Uterus (tissue), 4 donors: ENCODE data around the gene PGBD5. TPM values are rescaled to one million over a fixed set of nuclear protein-coding genes. Genes with fewer than 3 reads are reported as not detected.

Experiments
- DNase-seq, 2 donors: peaks; one replicate each; pipeline ENCODE4 v3.0.0-alpha.2; 2019 to 2020
- H3K27ac ChIP-seq, 2 donors: fragments of 200-600 bp; sonication (generic); 1 replicate in 1 of 2; 2 replicates in 1 of 2; pipeline ENCODE4 v1.5.1; 2016 to 2018
- H3K27me3 ChIP-seq, 2 donors: fragments of 200-600 bp; sonication (generic); one replicate each; pipeline ENCODE4 v1.5.1; 2018 to 2019; ENCODE audit warnings: control low read depth in 1 of 2
- H3K36me3 ChIP-seq, 2 donors: fragments of 200-600 bp; sonication (generic); one replicate each; pipeline ENCODE4 v1.5.1; 2019; ENCODE audit warnings: control low read depth in 1 of 2
- H3K4me1 ChIP-seq, 2 donors: fragments of 200-600 bp; sonication (generic); one replicate each; pipeline ENCODE4 v1.5.1; 2018 to 2019; ENCODE audit warnings: control low read depth in 1 of 2
- H3K4me3 ChIP-seq, 2 donors: fragments of 200-600 bp; sonication (generic); 1 replicate in 1 of 2; 2 replicates in 1 of 2; pipeline ENCODE4 v1.5.1; 2018 to 2019; ENCODE audit warnings: mild to moderate bottlenecking in 1 of 2
- H3K9me3 ChIP-seq, 2 donors: fragments of 200-600 bp; sonication (generic); one replicate each; pipeline ENCODE4 v1.5.1; 2019; ENCODE audit warnings: control low read depth in 1 of 2
- POLR2A ChIP-seq, 2 donors: fragments of 450-650 bp; IDR thresholded peaks; one replicate each; pipeline ENCODE4 v1.6.1; 2016; ENCODE audit warnings: antibody characterized with exemption in 2 of 2, mild to moderate bottlenecking in 1 of 2, moderate library complexity in 1 of 2
- intact Hi-C: fragments of 100-400 bp; cut with DNase I; formaldehyde crosslinking; loops from one replicate; pipeline ENCODE4 v1.15.1; 2023; ENCODE audit warnings: low total_unique reads
- total RNA-seq, 4 donors: library from RNA; depleted of rRNA in 3 of 4; stranded (reverse); fragments of >200 nt in 3 of 4; gene quantifications; one replicate each; pipeline versions ENCODE4 v1.1.0 to v1.2.4, GENCODE V29; 2014 to 2023
- TF ChIP-seq, protein P1 (sequence below), 4 experiments: fragments of 200-600 bp in 2 of 4; fragments of 450-650 bp in 2 of 4; sonication (generic) in 2 of 4; IDR thresholded peaks; one replicate each; pipeline ENCODE4 v1.5.1; 2016 to 2019; ENCODE audit warnings: antibody characterized with exemption in 4 of 4, mild to moderate bottlenecking in 2 of 4, moderate library complexity in 1 of 4
- donor health status: DM: yes; HTN: yes; CAD: no.

Gene PGBD5
- total RNA-seq, 4 donors from 2014 or later = under 0.01 to 0.69 (median 0.11) TPM

DNA sequence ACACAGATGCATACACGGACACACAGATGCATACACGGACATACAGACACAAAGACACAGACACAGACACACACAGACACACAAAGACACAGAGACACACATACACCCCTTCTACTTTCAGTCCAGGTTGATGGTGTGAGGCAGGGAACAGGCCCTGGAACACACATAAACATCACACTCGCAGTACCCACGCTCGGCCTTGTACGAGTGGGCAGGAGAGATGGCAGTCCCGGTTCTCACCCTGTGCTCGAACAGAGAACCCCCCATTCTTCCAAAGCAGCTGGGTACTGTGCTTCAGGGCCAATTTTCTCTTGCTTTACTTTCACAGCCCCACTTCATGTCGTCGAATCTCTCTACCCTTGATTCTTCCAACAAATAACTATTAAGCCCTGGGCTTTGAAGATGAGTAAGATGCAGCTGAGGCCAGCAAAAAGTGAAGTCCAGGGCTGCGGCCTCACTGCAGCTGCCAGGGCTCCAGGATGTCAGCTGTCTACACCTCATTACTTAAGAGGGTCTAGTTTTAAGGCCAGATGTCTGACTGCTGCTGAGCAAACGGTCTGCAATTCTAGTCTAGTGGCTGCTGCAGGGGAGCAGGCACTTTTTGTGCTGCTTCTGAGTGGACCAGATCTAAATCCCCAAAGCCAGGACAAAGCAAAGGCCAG, 90.1 kb downstream of the PGBD5 start:
- Histone ChIP-seq H3K27me3 (no peaks in the 10 kb centered on the region), H3K36me3 (no peaks in the 10 kb centered on the region), H3K4me3 (no peak overlapping the region), H3K27ac (no peak overlapping the region), H3K4me1 (no peaks in the 10 kb centered on the region), H3K9me3 (no peaks in the 10 kb centered on the region)
- DNase-seq = no peak
- no peak for TF ChIP-seq POLR2A (IDR thresholded peaks at IDR 0.05)
- TF ChIP-seq, protein P1, sequence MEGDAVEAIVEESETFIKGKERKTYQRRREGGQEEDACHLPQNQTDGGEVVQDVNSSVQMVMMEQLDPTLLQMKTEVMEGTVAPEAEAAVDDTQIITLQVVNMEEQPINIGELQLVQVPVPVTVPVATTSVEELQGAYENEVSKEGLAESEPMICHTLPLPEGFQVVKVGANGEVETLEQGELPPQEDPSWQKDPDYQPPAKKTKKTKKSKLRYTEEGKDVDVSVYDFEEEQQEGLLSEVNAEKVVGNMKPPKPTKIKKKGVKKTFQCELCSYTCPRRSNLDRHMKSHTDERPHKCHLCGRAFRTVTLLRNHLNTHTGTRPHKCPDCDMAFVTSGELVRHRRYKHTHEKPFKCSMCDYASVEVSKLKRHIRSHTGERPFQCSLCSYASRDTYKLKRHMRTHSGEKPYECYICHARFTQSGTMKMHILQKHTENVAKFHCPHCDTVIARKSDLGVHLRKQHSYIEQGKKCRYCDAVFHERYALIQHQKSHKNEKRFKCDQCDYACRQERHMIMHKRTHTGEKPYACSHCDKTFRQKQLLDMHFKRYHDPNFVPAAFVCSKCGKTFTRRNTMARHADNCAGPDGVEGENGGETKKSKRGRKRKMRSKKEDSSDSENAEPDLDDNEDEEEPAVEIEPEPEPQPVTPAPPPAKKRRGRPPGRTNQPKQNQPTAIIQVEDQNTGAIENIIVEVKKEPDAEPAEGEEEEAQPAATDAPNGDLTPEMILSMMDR (IDR thresholded peaks at IDR 0.05) = no peak
- intact Hi-C loops = no loop called here

DNA sequence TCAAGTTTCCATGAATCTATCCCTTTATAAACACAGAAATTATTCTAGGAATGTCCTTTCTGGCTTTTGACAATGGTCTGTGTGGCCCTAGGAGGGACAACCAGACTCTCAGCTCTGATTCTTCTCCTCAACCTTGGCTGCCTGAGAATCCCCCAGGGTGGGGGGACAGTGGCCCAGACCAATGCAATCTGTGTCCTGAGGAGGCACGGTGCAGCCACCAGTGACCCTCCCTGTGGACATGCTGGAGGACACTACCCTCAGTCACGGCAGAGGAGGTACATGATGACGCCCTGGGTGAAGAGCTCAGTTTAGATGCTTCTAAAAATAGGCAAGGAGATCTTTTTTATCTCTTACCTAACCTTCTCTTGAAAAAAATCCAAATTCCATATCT, 91.7 kb downstream of the PGBD5 start:
- Histone ChIP-seq H3K4me3 (no peak overlapping the region), H3K9me3 (no peaks in the 10 kb centered on the region), H3K4me1 (no peaks in the 10 kb centered on the region), H3K27ac (no peak overlapping the region), H3K27me3 (no peaks in the 10 kb centered on the region), H3K36me3 (no peaks in the 10 kb centered on the region)
- DNase-seq = no peak
- no peak for TF ChIP-seq POLR2A (IDR thresholded peaks at IDR 0.05)
- TF ChIP-seq, protein P1 (IDR thresholded peaks at IDR 0.05) = no peak
- intact Hi-C loops = no loop called here

DNA sequence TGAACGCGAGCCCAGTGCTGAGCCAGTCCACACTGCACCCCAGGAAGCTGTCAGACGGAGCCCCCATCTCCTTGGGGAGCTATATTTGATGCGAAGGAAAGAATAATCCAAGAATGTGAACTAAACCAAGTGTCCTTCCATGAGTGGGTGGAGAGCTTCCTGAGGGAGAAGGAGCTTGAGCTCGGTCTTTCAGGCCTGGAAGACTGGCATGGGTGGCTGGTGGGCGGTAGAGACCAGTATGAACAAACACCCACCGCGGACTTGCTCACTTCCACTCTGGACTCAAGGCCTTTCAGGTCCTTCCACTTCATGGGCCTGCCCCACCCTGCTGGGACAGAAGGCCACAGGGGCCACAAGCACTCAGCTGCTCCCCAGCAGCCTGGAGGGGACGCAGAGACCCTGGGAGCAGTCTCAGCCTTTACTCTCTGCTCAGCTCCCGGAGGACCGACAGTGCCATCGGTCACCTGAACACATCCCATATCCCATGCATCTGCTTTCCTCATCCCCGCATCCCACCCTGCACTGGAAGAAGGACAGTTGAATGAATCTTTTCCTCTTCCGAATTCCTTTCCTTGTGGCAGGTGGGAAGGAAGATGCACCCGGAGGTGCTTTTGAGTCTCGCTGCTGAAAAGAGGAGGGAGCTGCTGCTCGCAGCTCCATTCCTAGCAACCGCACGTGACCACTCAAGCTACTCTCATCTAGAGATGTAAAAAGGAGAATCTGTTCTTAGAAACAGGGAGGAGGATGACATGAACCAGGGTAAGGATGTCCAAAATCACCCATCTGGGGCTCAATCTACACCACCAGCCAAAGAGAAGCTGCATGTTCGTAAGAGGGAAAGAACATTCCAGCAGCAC, 92.3 kb downstream of the PGBD5 start:
- no peak overlapping the region for H3K27ac ChIP-seq
- no peak overlapping the region for H3K4me3 ChIP-seq
- no peaks in the 10 kb centered on the region for H3K4me1 ChIP-seq
- TF ChIP-seq POLR2A (IDR thresholded peaks at IDR 0.05) = no peak
- TF ChIP-seq, protein P1 (IDR thresholded peaks at IDR 0.05) = no peak
- no peaks in the 10 kb centered on the region for H3K36me3 ChIP-seq
- H3K9me3 ChIP-seq = no peaks in the 10 kb centered on the region
- DNase-seq = no peak
- intact Hi-C loops = no loop called here
- H3K27me3 ChIP-seq = no peaks in the 10 kb centered on the region

GRCh38 chr1:230332575-230333066, 93.5 kb downstream of the PGBD5 start:
- Histone ChIP-seq H3K27me3 (no peaks in the 10 kb centered on the region), H3K4me3 (no peak overlapping the region), H3K36me3 (no peaks in the 10 kb centered on the region), H3K27ac (no peak overlapping the region), H3K9me3 (no peaks in the 10 kb centered on the region), H3K4me1 (no peaks in the 10 kb centered on the region)
- intact Hi-C loops = no loop called here
- no peak for DNase-seq
- TF ChIP-seq POLR2A (IDR thresholded peaks at IDR 0.05) = no peak
- TF ChIP-seq, protein P1 (IDR thresholded peaks at IDR 0.05) = no peak

GRCh38 chr1:230332061-230332460, 94.1 kb downstream of the PGBD5 start:
- intact Hi-C loops = no loop called here
- TF ChIP-seq, protein P1 (IDR thresholded peaks at IDR 0.05) = no peak
- no peak for TF ChIP-seq POLR2A (IDR thresholded peaks at IDR 0.05)
- DNase-seq = no peak
- no peaks in the 10 kb centered on the region for H3K27me3 ChIP-seq
- H3K9me3 ChIP-seq = no peaks in the 10 kb centered on the region
- H3K4me1 ChIP-seq = no peaks in the 10 kb centered on the region
- H3K4me3 ChIP-seq = no peak overlapping the region
- H3K27ac ChIP-seq = no peak overlapping the region
- H3K36me3 ChIP-seq = no peaks in the 10 kb centered on the region
